ENCODE results near the gene RFPL3. TPM values are rescaled to one million over a fixed set of nuclear protein-coding genes. Genes with fewer than 3 reads are reported as not detected.

The RFPL3 gene
- total and polyA plus RNA-seq, 2 of the 13 experiments (the other 11 are each of a cell fraction or from before 2014, with no cell fraction given): not detected

DNA sequence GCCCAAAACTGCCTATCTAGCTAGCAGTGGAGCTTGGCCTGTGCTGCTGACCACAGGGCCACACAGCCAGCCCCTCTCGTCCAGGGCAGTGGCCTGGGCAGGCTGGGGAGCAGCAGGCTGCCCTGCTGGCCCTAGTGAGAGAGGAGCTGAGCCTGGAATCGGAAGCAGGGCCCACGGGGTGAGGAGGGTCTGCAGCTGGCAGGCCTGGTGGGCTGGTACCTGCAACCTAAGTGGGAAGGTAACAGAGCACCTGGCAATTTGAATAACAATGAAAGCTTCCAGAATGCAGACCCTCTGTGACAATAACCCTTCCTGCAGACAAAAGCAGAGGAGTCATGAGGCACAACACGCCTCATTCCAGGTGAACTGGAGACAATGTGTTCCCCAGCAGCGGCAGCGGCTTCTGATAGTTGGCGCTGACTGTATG, 31.8 kb upstream of the RFPL3 start:
- DNase-seq (ENCODE audit: low spot score) (no peak), ATAC-seq (no peak), FAIRE-seq (no peak)
- Histone ChIP-seq H3K36me3 (replicated peaks in 1 of 2; ENCODE audit: control insufficient read depth in 1 of 2, insufficient read depth in 2 of 2, low read length in 2 of 2) (no peaks in the 10 kb centered on the region), H4K20me1 (ENCODE audit: insufficient read depth, low read length) (no peaks in the 10 kb centered on the region), H3K79me2 (ENCODE audit: insufficient read depth, low read length) (no peaks in the 10 kb centered on the region), H2AFZ (ENCODE audit: low read length) (no peak overlapping the region), H3K27ac (ENCODE audit: extremely low read length, insufficient read depth, low read length) (no peak overlapping the region), H3K27me3 (ENCODE audit: control insufficient read depth in 1 of 2, insufficient read depth in 2 of 2, low read length in 2 of 2) (peaks cover 0 to 13% of the 10 kb centered on the region in 2 experiments; a peak in 2 of 5 replicates), H3K4me1 (ENCODE audit: insufficient read depth, low read length) (no peaks in the 10 kb centered on the region), H3K9me3 (ENCODE audit: low read length) (no peaks in the 10 kb centered on the region), H3K9ac (ENCODE audit: insufficient read depth, low read depth, low read length) (no peak overlapping the region), H3K4me3 (replicated peaks in 1 of 3; ENCODE audit: insufficient read depth in 1 of 3, low read depth in 2 of 3, low read length in 3 of 3) (no peak overlapping the region), H3K4me2 (ENCODE audit: low read depth, low read length) (no peak overlapping the region)
- no peak for TF ChIP-seq TOE1 (CRISPR knock-in tag; IDR thresholded peaks at IDR 0.05)
- TF ChIP-seq KMT2B (CRISPR knock-in tag; IDR thresholded peaks at IDR 0.05): no peak
- TF ChIP-seq SMC3 (IDR thresholded peaks at IDR 0.05; ENCODE audit: low read length): no peak
- TF ChIP-seq SP2 (CRISPR knock-in tag; IDR thresholded peaks at IDR 0.05): no peak
- TF ChIP-seq YEATS2 (CRISPR knock-in tag; IDR thresholded peaks at IDR 0.05; ENCODE audit: borderline replicate concordance): no peak
- TF ChIP-seq, protein P1, sequence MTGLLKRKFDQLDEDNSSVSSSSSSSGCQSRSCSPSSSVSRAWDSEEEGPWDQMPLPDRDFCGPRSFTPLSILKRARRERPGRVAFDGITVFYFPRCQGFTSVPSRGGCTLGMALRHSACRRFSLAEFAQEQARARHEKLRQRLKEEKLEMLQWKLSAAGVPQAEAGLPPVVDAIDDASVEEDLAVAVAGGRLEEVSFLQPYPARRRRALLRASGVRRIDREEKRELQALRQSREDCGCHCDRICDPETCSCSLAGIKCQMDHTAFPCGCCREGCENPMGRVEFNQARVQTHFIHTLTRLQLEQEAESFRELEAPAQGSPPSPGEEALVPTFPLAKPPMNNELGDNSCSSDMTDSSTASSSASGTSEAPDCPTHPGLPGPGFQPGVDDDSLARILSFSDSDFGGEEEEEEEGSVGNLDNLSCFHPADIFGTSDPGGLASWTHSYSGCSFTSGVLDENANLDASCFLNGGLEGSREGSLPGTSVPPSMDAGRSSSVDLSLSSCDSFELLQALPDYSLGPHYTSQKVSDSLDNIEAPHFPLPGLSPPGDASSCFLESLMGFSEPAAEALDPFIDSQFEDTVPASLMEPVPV (CRISPR knock-in tag; IDR thresholded peaks at IDR 0.05): no peak
- no peak for TF ChIP-seq PRPF4 (IDR thresholded peaks at IDR 0.05; ENCODE audit: low read depth, low read length, poor library complexity, severe bottlenecking)
- no peak for TF ChIP-seq SRY (CRISPR knock-in tag; IDR thresholded peaks at IDR 0.05)
- no peak for TF ChIP-seq ZNF512B (CRISPR knock-in tag; IDR thresholded peaks at IDR 0.05; ENCODE audit: borderline replicate concordance)
- TF ChIP-seq NFIC (IDR thresholded peaks at IDR 0.05; ENCODE audit: low read length): no peak
- no peak for TF ChIP-seq ZNF382 (CRISPR knock-in tag; IDR thresholded peaks at IDR 0.05; ENCODE audit: borderline replicate concordance)
- CTCF ChIA-PET (ENCODE audit: low intra/inter-chr PET ratio, low total read pairs): no interaction called here
- POLR2A ChIA-PET: no interaction called here
- BruUV-seq (replicated peaks): no TSS peak
- in situ Hi-C loops (cut with HindIII; ENCODE audit: extremely low pct_ligation_motif_present, low pct_unique_long_range_greater_than_20kb): no loop called here
- intact Hi-C loops (cut with micrococcal nuclease; ENCODE audit: unreplicated experiment): no loop called here
- 49% methylated on average over 5 of the region's 7 CpGs for WGBS (ENCODE audit: low lambda C conversion rate)

Data from HepG2 (cell line).